Epidermal melanocyte (primary cell): Measurements from ENCODE around the gene CCDC181.
"Not testable (repeated sequence)": the region's sequence is repeated elsewhere in the genome, so short reads cannot be mapped to it uniquely, and the experiment has no call there.

Experiments
- DNase-seq: peaks from one replicate; pipeline ENCODE4 v3.0.0; 2011; ENCODE audit warnings: low spot score; ENCODE audit not compliant: insufficient read length

Gene CCDC181

GRCh38 chr1:169402578-169402977, 24.7 kb downstream of the CCDC181 start:
- DNase-seq: not testable (repeated sequence)

- no peak for DNase-seq
Measured at GRCh38 chr1:169395955-169396354, 31.3 kb downstream of the CCDC181 start.

GRCh38 chr1:169392406-169392805, 34.9 kb downstream of the CCDC181 start:
- DNase-seq: no peak

GRCh38 chr1:169390303-169390702, 37.0 kb downstream of the CCDC181 start:
- DNase-seq: no peak

GRCh38 chr1:169387399-169387798, 39.9 kb downstream of the CCDC181 start:
- DNase-seq: no peak

GRCh38 chr1:169383449-169383848, 43.8 kb downstream of the CCDC181 start:
- DNase-seq: no peak

GRCh38 chr1:169381162-169381561, 46.1 kb downstream of the CCDC181 start:
- no peak for DNase-seq

- DNase-seq: no peak
Measured at GRCh38 chr1:169371404-169371803, 55.9 kb downstream of the CCDC181 start.

- peak; percentile 12 for DNase-seq
Measured at GRCh38 chr1:169368406-169368769, 58.9 kb downstream of the CCDC181 start.

GRCh38 chr1:169367686-169368405, 59.4 kb downstream of the CCDC181 start, which contains the start of the genes BLZF1 and NME7:
Gene BLZF1 (plus strand): TSS chr1:169368195. CDS start chr1:169369523, 1,328 bp downstream.
Gene NME7 (minus strand): TSS chr1:169367797. CDS start chr1:169367710, 87 bp downstream.
- DNase-seq: peak; percentile 80

- no peak for DNase-seq
Measured at GRCh38 chr1:169367096-169367685, 60.1 kb downstream of the CCDC181 start.

- DNase-seq: no peak
Measured at GRCh38 chr1:169364948-169365347, 62.3 kb downstream of the CCDC181 start.

GRCh38 chr1:169363046-169363730, 64.1 kb downstream of the CCDC181 start:
- DNase-seq: no peak

- no peak for DNase-seq
Measured at GRCh38 chr1:169361281-169361680, 66.0 kb downstream of the CCDC181 start.

- no peak for DNase-seq
Measured at GRCh38 chr1:169360415-169360814, 66.9 kb downstream of the CCDC181 start.

- DNase-seq: no peak
Measured at GRCh38 chr1:169348383-169349036, 78.8 kb downstream of the CCDC181 start.

GRCh38 chr1:169347688-169348382, 79.4 kb downstream of the CCDC181 start:
- no peak for DNase-seq

- no peak for DNase-seq
Measured at GRCh38 chr1:169346036-169346589, 81.2 kb downstream of the CCDC181 start.

- no peak for DNase-seq
Measured at GRCh38 chr1:169345511-169345910, 81.8 kb downstream of the CCDC181 start.
